ENCODE data around the gene RBP3. TPM values are rescaled to one million over a fixed set of nuclear protein-coding genes. Genes with fewer than 3 reads are reported as not detected.

The RBP3 gene
- polyA plus RNA-seq, 1 donor from 2014 or later: not detected

GRCh38 chr10:47368431-47369180, 20.4 kb downstream of the RBP3 start:
- no peaks in the 10 kb centered on the region for H3K36me3 ChIP-seq (ENCODE audit: insufficient read depth, low read length)
- H4K20me1 ChIP-seq (ENCODE audit: insufficient read depth): no peaks in the 10 kb centered on the region
- H3K4me3 ChIP-seq (ENCODE audit: low read length): no peak overlapping the region
- no peaks in the 10 kb centered on the region for H3K9me2 ChIP-seq (ENCODE audit: insufficient read depth, low read length)
- no peak overlapping the region for H2AFZ ChIP-seq (ENCODE audit: low read depth, low read length)
- no peaks in the 10 kb centered on the region for H3F3A ChIP-seq (ENCODE audit: insufficient read depth, low read length, poor library complexity, severe bottlenecking)
- H3K27me3 ChIP-seq (ENCODE audit: insufficient read depth, low read depth, low read length): no peaks in the 10 kb centered on the region
- H3K79me2 ChIP-seq (replicated peaks; ENCODE audit: insufficient read depth, low read length): no peaks in the 10 kb centered on the region
- TF ChIP-seq RAD21 (conservative IDR thresholded peaks at IDR 0.05) (no peak), EZH2 (IDR thresholded peaks at IDR 0.05; ENCODE audit: borderline replicate concordance, insufficient read depth, low read length, poor library complexity, severe bottlenecking) (no peak), MXI1 (conservative IDR thresholded peaks at IDR 0.05; ENCODE audit: poor library complexity, severe bottlenecking) (no peak)
- no peaks in the 10 kb centered on the region for H3K9me3 ChIP-seq (ENCODE audit: low read length)
- H3K27ac ChIP-seq (ENCODE audit: low read length): no peak overlapping the region
- no peak overlapping the region for H3K4me2 ChIP-seq (ENCODE audit: low read length)
- H3K9ac ChIP-seq (ENCODE audit: low read length): no peak overlapping the region

- TF ChIP-seq EZH2 (IDR thresholded peaks at IDR 0.05; ENCODE audit: borderline replicate concordance, insufficient read depth, low read length, poor library complexity, severe bottlenecking) (no peak), TAF1 (IDR thresholded peaks at IDR 0.05; ENCODE audit: low read depth) (no peak), SMC3 (conservative IDR thresholded peaks at IDR 0.05; ENCODE audit: poor library complexity) (no peak), MXI1 (conservative IDR thresholded peaks at IDR 0.05; ENCODE audit: poor library complexity, severe bottlenecking) (no peak), RAD21 (conservative IDR thresholded peaks at IDR 0.05) (no peak), CTCF (IDR thresholded peaks at IDR 0.05; ENCODE audit: poor library complexity, severe bottlenecking) (no peak), POLR2AphosphoS5 (IDR thresholded peaks at IDR 0.05) (no peak), EP300 (conservative IDR thresholded peaks at IDR 0.05; ENCODE audit: poor library complexity, severe bottlenecking) (no peak), REST (IDR thresholded peaks at IDR 0.05; ENCODE audit: borderline replicate concordance) (no peak)
- Histone ChIP-seq H4K20me1 (ENCODE audit: insufficient read depth) (no peaks in the 10 kb centered on the region), H3K4me2 (ENCODE audit: low read length) (no peak overlapping the region), H3K27ac (ENCODE audit: low read length) (no peak overlapping the region), H2AFZ (ENCODE audit: low read depth, low read length) (no peak overlapping the region), H3K9ac (ENCODE audit: low read length) (no peak overlapping the region), H3K9me3 (ENCODE audit: low read length) (no peaks in the 10 kb centered on the region), H3K9me2 (ENCODE audit: insufficient read depth, low read length) (no peaks in the 10 kb centered on the region), H3K4me3 (ENCODE audit: low read length) (no peak overlapping the region), H3F3A (ENCODE audit: insufficient read depth, low read length, poor library complexity, severe bottlenecking) (no peaks in the 10 kb centered on the region), H3K79me2 (replicated peaks; ENCODE audit: insufficient read depth, low read length) (no peaks in the 10 kb centered on the region), H3K36me3 (ENCODE audit: insufficient read depth, low read length) (no peaks in the 10 kb centered on the region), H3K27me3 (ENCODE audit: insufficient read depth, low read depth, low read length) (no peaks in the 10 kb centered on the region)
Observed at GRCh38 chr10:47369251-47369894, 21.2 kb downstream of the RBP3 start.

Measured in neural cell (in vitro differentiated cells).